GM18858 (cell line): ENCODE data around the gene ZBED5.
A peak's percentile ranks its signal among the peaks of the same experiment; 100 is the strongest.

ENCODE experiments used
- ATAC-seq: cut with Tn5 transposase; IDR thresholded peaks from one replicate; pipeline ENCODE4 v1.9.1; 2021; ENCODE audit not compliant: unreplicated experiment

Gene ZBED5

DNA sequence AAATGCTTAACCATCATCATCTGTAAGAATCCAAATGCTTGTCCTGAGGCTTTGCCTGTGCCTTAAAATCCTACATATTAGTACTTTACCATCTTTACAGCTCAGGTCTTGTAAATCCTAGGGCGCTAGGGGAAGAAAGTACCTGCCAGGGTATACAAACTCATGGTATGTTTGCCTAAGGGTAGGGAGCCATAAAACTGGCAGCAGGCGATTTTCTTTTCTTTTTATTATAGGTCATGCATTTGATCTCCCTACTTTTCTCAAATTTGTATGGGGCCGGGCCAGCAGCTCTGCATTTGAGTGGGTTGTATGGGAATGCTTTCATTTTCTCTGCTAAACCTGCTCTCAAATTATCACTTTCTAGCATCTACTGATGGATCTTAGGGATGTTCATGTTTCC is 24.0 kb upstream of the ZBED5 start:
- no peak for ATAC-seq

GRCh38 chr11:10878408-10879214 is 20.8 kb upstream of the ZBED5 start:
- no peak for ATAC-seq

DNA sequence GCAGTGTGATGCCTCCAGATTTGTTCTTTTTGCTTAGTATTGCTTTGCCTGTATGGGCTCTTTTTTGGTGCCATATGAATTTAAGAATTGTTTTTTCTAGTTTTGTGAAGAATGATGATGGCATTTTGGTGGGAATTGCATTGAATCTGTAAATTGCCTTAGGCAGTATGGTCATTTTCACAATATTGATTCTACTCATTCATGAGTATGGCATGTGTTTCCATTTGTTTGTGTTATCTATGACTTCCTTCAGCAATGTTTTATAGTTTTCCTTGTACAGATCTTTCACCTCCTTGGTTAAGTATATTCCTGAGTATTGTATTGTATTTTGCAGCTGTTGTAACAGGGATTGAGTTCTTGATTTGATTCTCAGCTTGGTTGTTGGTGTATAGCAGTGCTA is 18.3 kb upstream of the ZBED5 start:
- no peak for ATAC-seq

DNA sequence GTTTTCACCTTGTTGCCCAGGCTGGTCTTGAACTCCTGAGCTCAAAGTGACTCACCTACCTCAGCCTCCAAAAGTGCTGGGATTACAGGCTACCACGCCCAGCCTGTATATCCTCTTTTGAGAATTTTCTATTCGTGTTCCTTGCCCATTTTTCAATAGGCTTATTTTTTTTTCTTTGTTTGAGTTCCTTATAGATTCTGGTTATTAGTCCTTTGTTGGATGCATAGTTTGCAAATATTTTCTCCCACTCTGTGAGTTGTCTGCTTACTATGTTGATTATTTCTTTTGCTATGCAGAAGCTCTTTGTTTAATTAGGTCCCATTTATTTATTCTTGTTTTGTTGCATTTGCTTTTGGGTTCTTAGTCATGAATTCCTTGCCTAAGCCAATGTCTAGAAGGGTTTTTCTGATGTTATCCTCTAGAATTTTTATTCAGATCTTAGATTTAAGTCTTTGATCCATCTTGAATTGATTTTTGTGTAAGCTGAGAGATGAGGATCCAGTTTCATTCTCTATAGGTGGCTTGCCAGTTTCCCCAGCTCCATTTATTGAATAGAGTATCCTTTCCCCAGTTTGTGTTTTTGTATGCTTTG is 17.7 kb upstream of the ZBED5 start:
- ATAC-seq, result no peak

GRCh38 chr11:10872097-10872496 is 14.2 kb upstream of the ZBED5 start:
- no peak for ATAC-seq

DNA sequence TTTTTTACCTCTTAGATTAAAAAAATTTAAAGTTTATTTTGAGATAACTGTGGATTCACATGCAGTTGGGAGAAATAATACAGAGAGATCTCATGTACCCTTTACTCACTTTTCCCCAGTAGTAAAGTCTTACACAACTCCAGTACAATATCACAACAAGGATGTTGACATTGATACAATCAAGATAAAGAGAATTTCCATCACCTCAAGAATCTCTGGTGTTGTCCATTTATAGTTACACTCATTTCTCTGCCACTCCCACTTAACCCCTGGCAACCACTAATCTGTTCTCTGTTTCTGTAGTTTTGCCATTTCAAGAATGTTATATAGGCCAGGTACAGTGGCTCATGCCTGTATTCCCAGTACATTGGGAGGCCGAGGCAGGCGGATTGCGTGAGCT is 10.5 kb upstream of the ZBED5 start:
- ATAC-seq, result no peak

DNA sequence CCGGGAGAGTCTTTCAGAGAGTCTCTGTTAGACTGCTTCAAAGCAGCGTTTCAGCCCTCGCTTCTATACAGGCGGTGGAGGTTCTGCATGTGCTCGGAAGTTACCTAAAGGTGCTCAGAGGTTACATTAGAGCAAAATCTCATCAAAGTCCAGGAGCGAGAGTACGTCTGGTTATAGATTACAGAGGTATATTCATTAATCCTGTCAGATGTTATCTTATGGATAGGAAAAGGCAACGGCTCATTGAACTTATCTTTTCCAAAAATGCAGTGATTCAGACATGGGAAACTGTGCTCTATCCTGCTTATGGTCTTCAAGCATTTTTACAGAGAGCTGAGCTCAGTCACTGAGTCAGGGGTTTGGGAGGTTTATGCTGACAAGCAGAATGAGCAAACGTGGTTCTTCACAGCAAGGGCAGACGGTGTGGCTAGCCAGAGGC is 9.1 kb upstream of the ZBED5 start:
- no peak for ATAC-seq

GRCh38 chr11:10865837-10866270 is 8.0 kb upstream of the ZBED5 start:
- ATAC-seq, result no peak

- no peak for ATAC-seq
Observed at GRCh38 chr11:10864688-10865087, 6.8 kb upstream of the ZBED5 start.

DNA sequence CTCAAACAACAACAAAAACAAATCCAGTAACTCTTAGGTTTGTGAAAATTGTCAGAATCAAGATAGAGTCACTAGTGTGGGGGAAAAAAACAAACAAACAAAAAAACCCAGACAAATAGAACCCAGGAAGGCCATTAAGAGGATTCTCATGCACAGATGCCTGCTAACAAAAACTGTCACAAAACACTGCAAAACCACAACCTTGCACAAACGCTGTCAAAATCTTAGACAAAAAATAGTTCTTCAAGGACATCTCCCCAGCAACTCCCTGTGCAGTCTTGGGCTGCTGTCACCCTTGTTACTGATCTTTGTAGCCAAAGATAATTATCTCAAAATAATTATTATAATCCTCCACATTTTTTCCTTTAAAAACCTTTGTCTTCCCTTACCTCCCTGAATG is 4.6 kb upstream of the ZBED5 start:
- no peak for ATAC-seq

DNA sequence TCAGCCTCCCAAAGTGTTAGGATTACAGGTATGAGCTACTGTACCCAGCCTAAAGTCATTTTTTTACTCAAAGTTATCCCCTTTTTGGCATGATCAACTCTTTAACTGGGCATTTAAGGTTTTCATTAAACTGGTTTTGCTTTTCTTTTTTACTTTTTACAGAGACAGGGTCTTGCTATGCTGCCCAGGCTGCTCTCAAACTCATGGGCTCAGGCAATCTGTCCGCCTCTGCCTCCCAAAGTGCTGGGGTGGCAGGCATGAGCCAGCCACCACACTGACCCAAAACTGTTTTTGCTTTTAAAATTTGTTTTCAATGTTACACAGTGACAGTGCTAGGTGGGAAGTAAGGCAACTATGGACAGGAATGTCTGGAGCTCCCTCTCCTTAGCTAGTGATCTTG is 3.9 kb upstream of the ZBED5 start:
- no peak for ATAC-seq

GRCh38 chr11:10861047-10861446 is 3.2 kb upstream of the ZBED5 start:
- no peak for ATAC-seq

- ATAC-seq, result peak; percentile 7
Observed at GRCh38 chr11:10858439-10859325, 829 bp upstream of the ZBED5 start.

DNA sequence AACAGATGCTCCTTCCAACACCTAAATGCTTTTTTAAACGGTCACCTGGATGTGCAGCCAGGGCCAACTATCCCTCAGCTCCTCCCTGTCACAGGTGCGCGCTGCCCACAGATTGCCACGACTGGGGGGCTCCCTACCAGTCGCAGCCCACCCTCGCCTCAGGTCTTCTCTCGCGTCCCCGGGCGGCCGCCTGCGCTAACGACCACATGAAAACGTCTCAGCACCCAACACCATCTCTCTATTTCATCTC is 469 bp downstream of the ZBED5 start:
- no peak for ATAC-seq

GRCh38 chr11:10856689-10857458 is 979 bp downstream of the ZBED5 start:
- ATAC-seq, result no peak

DNA sequence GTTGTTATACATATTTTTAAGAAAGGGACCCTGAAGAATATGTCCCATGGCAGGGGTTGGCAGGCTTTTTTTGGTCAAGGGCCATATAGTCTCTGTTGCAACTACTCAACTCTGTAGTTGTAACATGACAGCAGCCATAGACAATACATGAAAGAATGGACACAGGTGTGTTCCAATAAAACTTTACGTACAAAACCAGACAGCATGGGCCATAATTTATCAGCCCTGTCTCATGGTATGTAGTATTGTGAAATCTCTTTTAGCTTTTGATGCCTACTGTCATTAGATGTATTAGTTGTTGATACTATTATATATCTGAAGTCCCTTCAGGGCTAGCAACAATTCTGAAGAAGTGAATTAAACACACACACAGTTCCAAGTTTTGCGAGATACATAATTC is 2.6 kb downstream of the ZBED5 start:
- ATAC-seq, result no peak

- no peak for ATAC-seq
Observed at GRCh38 chr11:10847960-10848860, 9.6 kb downstream of the ZBED5 start.

GRCh38 chr11:10846660-10847059 is 11.2 kb downstream of the ZBED5 start:
- no peak for ATAC-seq

DNA sequence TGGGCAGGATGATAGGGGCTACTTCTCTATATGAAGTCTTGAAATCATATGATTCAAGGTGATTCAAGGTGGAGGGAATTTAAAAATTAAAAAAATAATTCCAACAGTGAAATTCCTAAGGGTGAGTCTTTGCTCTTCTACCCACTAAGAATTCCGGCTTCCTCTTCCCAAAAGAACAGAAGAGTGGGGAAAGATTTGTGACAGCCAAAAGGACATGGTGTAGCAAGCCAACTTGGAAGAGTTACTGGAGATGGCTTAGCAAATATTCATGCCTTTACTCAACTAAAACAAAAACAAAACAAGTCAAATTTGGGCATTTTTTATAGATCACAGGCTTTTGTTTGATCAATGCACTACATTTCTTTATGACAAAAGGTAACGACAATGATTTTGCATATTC is 12.3 kb downstream of the ZBED5 start:
- no peak for ATAC-seq

DNA sequence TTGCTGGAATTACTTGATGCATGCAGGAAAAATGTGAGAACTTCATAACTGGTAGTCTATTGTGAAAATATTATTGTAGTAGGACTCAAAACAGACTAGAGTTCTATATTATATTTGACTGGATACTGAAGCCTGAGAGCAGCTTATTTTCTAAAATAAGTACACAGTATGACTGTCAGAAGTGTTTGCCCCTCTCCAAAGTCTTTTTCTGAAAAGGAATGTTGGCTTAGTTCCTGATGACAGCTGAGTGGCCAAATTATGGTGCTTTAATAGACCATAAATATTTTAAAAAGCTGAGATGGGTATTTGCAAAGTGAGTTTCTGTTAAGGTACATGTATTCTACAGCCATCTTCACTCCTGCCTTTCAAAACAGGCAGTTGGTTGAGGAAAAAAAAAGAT is 13.1 kb downstream of the ZBED5 start:
- ATAC-seq, result no peak
